HG03442 (cell line): ENCODE measurements around the gene TMPRSS11E.
"Not testable (repeated sequence)": the region's sequence is repeated elsewhere in the genome, so short reads cannot be mapped to it uniquely, and the experiment has no call there.

Experiments used
- ATAC-seq: cut with Tn5 transposase; IDR thresholded peaks from one replicate; pipeline ENCODE4 v1.9.1; 2021; ENCODE audit warnings: mild to moderate bottlenecking, moderate library complexity; ENCODE audit not compliant: unreplicated experiment

Gene TMPRSS11E

GRCh38 chr4:68447201-68447600 lies at the start of gene TMPRSS11E:
Gene TMPRSS11E (plus strand): TSS chr4:68447463. CDS start chr4:68447513, 50 bp downstream.
- no peak for ATAC-seq

DNA sequence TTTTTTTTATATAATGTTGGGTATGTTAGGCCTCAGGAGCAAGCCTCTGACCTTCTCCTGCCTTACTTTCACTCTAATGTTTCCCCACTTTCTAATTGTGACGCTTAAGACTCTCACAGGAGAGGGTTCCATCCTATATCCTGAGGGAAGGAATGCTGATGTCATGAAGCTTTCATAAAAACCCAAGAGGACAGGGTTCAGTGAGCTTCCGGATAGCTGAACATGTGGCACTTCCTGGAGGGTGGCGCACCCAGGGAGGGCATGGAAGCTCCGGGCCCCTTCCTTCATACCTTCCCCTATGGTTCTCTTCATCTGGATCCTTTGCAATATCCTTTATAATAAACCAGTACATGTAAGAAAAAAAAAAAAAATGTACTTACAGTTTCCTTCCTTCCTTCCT lies 48.0 kb upstream of the TMPRSS11E start:
- ATAC-seq, result no peak

DNA sequence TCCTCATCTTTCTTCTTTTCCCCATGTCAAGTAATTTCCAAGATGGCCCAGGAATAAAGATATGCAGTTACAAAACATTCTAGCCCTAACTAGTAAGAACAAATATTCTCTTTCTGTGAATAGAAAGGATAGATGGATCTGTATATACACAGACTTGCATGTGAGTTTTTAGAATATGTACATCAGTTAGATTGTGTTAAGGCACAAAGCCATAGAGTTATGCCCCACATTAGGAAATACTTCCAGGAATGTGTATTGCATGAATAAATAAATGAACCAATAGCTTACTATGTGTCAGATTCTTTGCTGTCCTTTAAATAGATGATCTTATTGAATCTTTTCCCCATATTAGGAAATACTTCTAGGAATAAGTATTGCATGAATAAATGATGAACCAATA lies 46.0 kb upstream of the TMPRSS11E start:
- ATAC-seq, result no peak

- no peak for ATAC-seq
Observed at GRCh38 chr4:68404153-68404552, 43.1 kb upstream of the TMPRSS11E start.

- not testable (repeated sequence) for ATAC-seq
Observed at GRCh38 chr4:68405718-68406478, 41.4 kb upstream of the TMPRSS11E start.

GRCh38 chr4:68406479-68406859 lies 40.8 kb upstream of the TMPRSS11E start:
- no peak for ATAC-seq

- not testable (repeated sequence) for ATAC-seq
Observed at GRCh38 chr4:68407015-68407867, 40.0 kb upstream of the TMPRSS11E start.

DNA sequence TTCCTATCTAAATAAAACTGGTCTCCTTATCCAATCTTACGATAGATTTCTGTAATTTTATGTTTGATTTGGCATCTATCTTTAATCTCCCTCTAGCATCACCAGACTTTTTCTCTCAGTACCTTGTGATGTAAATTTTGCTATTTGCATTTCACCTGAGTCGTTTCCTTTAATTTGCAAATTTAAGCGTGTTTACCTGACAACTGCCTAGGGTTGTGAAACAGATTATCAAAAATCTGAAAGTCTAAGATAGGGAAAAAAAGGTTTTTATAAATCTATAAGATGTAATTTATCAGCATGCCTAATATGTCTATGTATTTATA lies 39.4 kb upstream of the TMPRSS11E start:
- ATAC-seq, result no peak

DNA sequence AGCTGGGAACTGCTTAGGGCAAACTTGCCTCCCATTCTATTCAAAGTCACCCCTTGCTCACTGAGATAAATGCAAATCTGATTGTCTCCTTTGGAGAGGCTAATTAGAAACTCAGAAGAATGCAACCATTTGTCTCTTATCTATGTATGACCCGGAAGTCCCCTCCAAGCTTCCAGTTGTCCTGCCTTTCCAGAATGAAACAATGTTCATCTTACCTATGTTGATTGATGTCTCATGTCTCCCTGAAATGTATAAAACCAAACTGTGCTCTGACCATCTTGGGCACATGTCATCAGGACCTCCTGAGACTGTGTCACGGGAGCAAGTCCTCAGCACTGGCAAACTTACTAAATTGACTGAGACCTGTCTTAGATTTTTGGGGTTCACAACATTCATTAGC lies 37.1 kb upstream of the TMPRSS11E start:
- ATAC-seq, result no peak

- ATAC-seq, result no peak
Observed at GRCh38 chr4:68410643-68411042, 36.6 kb upstream of the TMPRSS11E start.

GRCh38 chr4:68412031-68412430 lies 35.2 kb upstream of the TMPRSS11E start:
- ATAC-seq, result not testable (repeated sequence)

GRCh38 chr4:68416591-68416990 lies 30.7 kb upstream of the TMPRSS11E start:
- ATAC-seq, result no peak

- ATAC-seq, result no peak
Observed at GRCh38 chr4:68426516-68426915, 20.7 kb upstream of the TMPRSS11E start.

DNA sequence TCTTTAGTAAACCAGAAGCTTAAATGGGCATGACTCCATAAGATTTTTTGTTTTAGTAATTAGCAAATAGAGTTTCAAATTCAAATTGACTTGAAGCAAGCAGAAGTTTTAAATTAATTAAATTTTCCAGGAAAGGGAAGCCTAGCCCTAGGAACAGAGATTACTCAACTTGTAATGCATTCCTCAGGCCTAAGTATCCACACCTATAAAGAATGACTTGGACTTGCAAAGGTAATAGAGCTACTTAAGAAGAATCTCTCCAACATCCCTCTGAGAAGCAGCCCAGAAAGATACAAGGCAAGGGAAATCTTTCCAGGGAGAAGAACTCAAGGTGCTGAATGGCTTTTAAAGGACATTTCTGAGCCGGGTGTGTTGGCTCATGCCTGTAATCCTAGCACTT lies 16.9 kb upstream of the TMPRSS11E start:
- no peak for ATAC-seq

- ATAC-seq, result no peak
Observed at GRCh38 chr4:68432320-68432719, 14.9 kb upstream of the TMPRSS11E start.

GRCh38 chr4:68433582-68433981 lies 13.7 kb upstream of the TMPRSS11E start:
- ATAC-seq, result no peak

- no peak for ATAC-seq
Observed at GRCh38 chr4:68434277-68434676, 13.0 kb upstream of the TMPRSS11E start.

- no peak for ATAC-seq
Observed at GRCh38 chr4:68434836-68435235, 12.4 kb upstream of the TMPRSS11E start.

DNA sequence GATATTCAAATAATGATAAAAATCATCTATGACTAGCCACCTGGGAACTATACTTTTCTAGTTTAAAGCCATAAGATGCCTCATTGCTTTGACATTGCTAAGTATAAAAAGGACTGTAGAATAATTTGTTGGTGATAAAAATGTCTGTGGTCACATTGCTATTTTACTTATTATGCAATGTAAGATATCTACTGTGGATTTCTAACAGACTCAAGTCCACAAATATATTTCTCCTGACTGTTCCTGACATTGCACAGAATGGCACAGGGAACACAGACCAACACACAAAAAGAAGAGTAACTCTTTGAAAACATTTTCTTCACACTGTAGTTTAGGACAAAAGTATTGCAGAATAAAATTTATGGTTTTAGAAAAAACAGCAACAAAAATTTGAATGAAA lies 2.2 kb upstream of the TMPRSS11E start:
- ATAC-seq, result no peak

DNA sequence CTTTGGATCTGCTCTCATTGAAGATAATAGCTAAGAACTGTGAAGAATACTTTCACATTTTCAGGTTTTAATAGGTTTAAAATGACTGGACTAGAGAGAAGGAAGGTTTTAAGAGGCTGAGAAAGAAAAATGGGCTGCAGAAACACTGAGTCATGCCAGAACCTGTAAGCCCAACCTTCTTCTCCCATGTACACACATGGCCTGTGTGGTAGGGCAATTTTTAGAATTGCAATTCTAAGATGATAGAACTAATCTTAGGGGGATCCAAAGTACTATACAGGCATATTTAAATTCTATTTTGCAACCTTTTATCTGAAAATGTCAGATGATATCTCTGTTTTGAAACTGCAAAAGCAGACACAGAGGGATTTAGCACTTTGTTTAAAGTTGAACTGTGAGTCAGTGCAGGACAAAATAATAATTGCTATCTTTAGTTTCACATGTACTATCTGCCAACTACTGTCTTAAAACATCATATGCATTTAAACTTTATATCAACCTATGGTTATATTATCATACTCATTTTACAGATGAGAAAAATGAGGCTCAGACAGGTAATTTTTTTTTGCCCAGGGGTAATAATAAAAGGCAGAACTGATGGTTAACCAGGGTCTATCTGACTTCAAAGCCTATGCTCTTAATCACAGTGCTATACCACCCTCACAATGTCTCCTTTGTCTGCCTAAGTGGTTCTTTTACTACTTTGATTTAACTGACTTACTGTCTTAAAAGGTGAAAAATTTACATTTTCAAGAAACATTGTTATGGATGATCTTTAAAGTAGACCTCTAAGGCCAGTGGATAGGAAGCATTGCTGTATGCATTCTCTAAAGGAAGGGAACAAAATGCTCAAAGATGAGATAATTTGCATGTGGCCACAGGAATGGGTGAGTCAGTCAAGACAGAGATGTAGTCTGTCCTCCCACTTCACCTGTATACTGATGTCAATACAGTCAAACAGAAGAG lies 4.3 kb downstream of the TMPRSS11E start:
- peak; percentile 94 for ATAC-seq

DNA sequence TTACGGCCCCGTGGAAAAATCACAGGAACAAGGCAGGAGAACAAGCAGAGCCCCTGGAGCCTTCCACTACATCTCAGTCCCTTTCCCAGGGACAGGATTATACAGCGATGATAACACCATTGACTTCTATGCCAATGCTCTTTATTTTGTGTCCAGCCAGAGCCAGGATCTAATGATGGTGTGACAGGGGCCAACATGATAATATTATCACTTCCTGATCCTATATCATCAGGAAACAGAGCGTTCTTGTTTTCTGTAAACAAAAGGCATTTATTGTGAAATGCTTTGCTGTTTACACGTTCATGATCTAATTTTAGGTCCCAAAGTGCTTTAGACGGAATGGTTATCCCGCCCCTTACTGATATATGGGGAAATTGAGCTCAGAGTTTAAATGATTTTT lies 12.8 kb downstream of the TMPRSS11E start:
- no peak for ATAC-seq
